ENCODE data around the gene STUB1.
A peak's percentile ranks its signal among the peaks of the same experiment; 100 is the strongest.

Gene STUB1

DNA sequence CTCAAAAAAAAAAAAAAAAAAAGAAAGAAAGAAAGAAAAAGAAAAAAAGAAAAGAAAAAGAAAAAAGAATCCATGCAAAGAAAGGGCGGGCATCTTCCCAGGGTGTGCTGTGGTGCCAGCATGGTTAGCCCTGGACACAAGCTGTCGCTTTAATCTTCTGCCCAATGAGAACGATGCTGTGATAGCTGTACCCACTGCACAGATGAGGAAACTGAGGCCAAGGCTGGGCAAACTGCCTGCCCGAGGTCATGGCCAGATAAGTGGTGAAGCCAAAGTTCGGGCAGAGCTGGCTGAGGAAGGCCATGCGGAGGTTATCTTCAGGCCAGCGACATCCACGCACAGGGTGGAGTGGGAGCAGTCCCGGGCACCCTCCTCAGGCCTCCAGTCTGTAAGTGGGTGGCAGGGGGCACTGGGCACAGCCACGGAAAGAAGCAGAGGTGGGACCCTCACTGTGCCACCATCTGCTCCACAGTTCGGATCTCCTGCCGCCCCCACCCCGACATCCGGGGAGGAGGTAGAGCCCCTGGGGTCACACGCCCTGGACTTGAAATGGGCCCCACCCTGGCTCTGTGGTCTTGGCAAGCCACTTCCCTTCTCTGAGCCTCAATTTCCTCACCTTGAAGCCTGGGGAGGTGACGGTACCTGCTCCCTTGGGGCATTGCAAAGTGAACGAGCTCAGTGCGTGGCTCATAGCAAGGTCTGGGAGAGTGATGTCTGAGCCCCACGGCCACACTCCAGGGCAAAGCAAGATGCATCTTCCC lies 18.9 kb downstream of the STUB1 start:
- no peak for DNase-seq

GRCh38 chr16:700684-701584 lies 20.7 kb downstream of the STUB1 start:
- DNase-seq = peak; percentile 61

- DNase-seq = no peak
Measured at GRCh38 chr16:702341-702740, 22.1 kb downstream of the STUB1 start.

DNA sequence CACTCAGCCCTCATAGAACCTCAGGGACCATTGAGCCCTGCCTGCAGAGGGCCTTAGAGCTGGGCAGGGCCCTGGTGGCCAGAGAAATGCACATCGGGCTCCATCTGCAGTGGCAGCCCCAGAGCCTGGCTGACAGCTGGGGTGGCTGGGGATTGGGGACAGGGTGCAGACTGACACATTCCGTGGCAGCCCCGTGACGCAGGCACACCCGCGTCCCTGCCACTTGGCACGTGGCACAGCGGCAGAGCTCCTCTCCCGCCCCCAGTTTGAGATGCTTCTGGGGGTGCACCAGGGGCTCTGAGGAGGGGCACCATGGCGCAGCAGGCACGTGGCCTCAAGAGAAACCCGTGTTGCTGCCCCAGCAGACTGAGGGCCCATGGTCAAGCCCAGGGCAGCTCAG lies 23.2 kb downstream of the STUB1 start:
- no peak for DNase-seq

DNA sequence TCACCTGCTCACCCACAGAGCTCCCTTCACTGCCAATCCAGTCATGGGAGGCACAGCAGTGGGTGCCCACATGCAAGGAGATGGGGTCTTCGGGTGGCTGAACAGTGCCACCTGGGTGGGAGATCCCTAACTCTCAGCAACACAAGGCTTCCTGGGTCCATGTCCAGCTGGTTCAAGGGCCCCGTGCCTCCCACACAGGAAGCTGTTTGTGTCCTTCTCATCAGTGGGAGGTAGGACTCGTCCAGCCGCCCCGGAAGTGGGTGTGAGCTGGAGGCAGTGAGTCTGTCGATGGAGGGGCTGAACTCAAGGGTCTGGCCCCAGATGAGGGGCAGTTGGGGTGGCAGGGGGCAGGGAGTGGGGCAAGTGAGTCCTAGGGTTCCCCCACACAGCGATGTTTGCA lies 23.8 kb downstream of the STUB1 start:
- no peak for DNase-seq

- DNase-seq = no peak
Measured at GRCh38 chr16:704552-705380, 24.6 kb downstream of the STUB1 start.

- no peak for DNase-seq
Measured at GRCh38 chr16:705431-706188, 25.4 kb downstream of the STUB1 start, which contains the start of gene FBXL16. FBXL16 (minus strand) TSS chr16:705801; CDS start chr16:697405, 8,396 bp downstream.

GRCh38 chr16:706189-707061 lies 26.2 kb downstream of the STUB1 start:
- DNase-seq = no peak

- DNase-seq = no peak
Measured at GRCh38 chr16:707062-707538, 26.9 kb downstream of the STUB1 start.

- no peak for DNase-seq
Measured at GRCh38 chr16:708019-708418, 27.8 kb downstream of the STUB1 start.

- DNase-seq = no peak
Measured at GRCh38 chr16:708959-709358, 28.7 kb downstream of the STUB1 start.

- no peak for DNase-seq
Measured at GRCh38 chr16:709566-710499, 29.6 kb downstream of the STUB1 start.

- DNase-seq = no peak
Measured at GRCh38 chr16:710500-711075, 30.4 kb downstream of the STUB1 start.

DNA sequence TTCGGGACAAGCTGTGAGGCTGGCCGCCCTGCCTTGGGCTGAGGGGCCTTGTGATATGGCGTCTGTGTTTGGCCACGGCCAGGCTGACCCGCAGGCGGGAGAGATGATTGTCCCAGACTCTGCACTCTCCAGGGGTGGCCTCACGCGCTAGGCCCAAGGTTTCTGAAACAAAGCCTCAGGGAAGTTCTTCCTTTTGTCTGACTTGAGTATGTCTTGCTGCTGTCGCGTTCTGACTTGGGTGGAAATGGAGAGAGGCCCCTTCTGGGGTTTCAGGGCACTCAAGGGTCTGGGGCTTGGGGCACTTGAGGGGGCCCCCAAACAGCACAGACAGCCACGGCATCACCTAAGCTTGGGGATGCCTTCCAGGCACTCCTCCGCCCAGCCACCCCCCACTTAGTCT lies 30.9 kb downstream of the STUB1 start:
- no peak for DNase-seq

DNA sequence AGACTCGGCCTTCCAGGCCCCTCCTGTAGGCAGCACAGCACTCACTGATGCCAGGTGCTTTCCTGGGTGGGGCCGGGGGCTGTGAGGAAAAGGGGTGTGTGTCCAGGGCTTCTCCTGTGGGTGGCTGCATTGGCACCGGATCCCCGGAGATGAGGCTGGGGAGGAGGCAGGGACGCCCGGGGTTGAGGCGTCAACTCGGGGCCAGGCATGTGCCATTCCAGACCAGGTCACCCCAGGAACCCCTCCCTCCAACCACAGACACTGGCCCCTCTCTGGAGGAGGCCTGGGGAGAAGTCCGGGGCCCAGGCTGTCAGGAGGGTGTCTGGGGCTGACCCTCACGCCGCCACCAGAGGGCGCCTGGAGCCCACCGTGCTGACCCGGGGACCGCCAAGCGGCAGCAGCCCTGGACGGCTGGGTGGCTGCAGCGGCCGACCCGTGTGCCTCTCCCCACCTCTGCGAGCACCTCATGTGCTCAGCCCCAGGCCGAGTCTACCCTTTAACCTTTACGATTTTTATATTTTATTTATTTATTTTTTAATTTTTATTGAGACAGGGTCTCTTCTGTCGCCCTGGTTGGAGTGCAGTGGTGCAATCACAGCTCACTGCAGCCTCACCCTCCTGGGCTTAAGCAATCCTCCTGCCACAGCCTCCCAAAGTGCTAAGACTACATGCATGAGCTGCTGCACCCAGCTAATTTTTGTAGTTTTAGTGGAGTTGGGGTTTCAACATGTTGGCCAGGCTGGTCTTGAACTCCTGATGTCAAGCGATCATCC lies 31.5 kb downstream of the STUB1 start:
- DNase-seq = peak; percentile 91

DNA sequence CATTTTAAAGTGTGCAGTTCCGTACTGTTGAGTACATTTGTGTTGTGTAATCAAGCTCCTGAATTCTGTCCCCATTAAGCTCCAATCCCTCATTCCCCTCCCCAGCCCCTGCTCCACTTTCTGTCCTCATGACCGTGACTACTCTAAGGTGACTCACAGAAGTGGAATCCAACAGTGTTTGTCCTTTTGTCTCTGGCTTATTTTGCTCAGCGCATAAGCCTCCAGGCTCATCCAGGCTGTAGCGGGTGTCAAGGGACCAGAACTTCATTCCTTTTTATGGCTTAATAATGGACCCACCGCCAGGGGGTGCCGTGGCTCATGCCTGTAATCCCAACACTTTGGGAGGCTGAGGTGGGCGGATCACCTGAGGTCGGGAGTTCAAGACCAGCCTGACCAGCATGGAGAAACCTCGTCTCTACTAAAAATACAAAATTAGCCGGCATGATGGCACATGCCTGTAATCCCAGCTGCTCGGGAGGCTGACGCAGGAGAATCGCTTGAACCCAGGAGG lies 32.6 kb downstream of the STUB1 start:
- DNase-seq = peak; percentile 85

DNA sequence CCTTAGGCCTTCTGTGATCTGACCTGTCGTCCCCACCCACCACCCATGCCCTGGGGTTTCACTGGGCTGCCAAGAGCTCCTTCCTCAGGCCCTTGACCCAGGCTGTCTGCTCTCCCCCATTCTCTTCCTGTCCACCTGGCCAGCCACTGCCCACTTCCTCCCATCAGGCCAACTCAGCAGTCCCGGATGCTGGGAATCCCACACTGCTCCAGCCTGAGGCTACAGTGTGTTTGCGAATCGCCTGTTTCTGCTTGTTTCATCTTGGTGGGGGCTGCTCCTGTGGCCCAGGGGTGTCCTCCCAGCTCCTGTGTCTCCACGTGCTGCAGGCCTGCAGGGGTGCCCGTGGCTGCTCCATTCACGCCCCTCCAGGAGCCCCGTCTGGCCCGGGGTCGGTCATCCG lies 33.9 kb downstream of the STUB1 start:
- DNase-seq = no peak

Data from stimulated activated CD8-positive, alpha-beta memory T cell treated with anti-CD3 and anti-CD28 coated beads, Interleukin-4, amount 100 ng/mL, for 48 hours (primary cell).